D721Med (cell line): Measurements from ENCODE around the gene ZDHHC17.

Experiments used
- DNase-seq: peaks from one replicate; pipeline ENCODE4 v3.0.0; 2011; ENCODE audit warnings: low spot score; ENCODE audit not compliant: insufficient read length
- FAIRE-seq: peaks from 2 replicates; lab custom pipeline; 2011; peaks lifted over from hg19 to GRCh38; lab: Jason Lieb, UNC
- CTCF ChIP-seq: IDR thresholded peaks from 2 replicates; pipeline ENCODE4 v1.5.1; 2012; ENCODE audit warnings: mild to moderate bottlenecking, control low read depth; ENCODE audit not compliant: insufficient read depth; ENCODE audit errors: missing control alignments

The ZDHHC17 gene

GRCh38 chr12:76746516-76746915 lies 17.4 kb upstream of the ZDHHC17 start:
- no peak for DNase-seq
- no peak for TF ChIP-seq CTCF

GRCh38 chr12:76747245-76747644 lies 16.7 kb upstream of the ZDHHC17 start:
- no peak for TF ChIP-seq CTCF
- FAIRE-seq (no peak), DNase-seq (no peak)

More at GRCh38 chr12:76746516-76746915, 17.4 kb upstream of the ZDHHC17 start:
- no peak for FAIRE-seq

- FAIRE-seq (no peak), DNase-seq (no peak)
- TF ChIP-seq CTCF, result no peak
Measured at GRCh38 chr12:76755829-76756379, 8.0 kb upstream of the ZDHHC17 start.

- FAIRE-seq (no peak), DNase-seq (no peak)
- TF ChIP-seq CTCF, result no peak
Measured at GRCh38 chr12:76757694-76758093, 6.2 kb upstream of the ZDHHC17 start.

GRCh38 chr12:76762601-76762980 lies 1.3 kb upstream of the ZDHHC17 start:
- TF ChIP-seq CTCF, result no peak
- no peak for DNase-seq
- no peak for FAIRE-seq

- DNase-seq (no peak), FAIRE-seq (no peak)
Measured at GRCh38 chr12:76764856-76765255, 941 bp downstream of the ZDHHC17 start.

More at GRCh38 chr12:76764856-76765255, 941 bp downstream of the ZDHHC17 start:
- no peak for TF ChIP-seq CTCF
